NCI-H2171 (cell line): ENCODE results near the gene TARM1.
A peak's percentile ranks its signal among the peaks of the same experiment; 100 is the strongest.

ENCODE experiments used
- DNase-seq: peaks from one replicate; lab custom pipeline; 2025; lab: John Stamatoyannopoulos, UW

Gene TARM1

DNA sequence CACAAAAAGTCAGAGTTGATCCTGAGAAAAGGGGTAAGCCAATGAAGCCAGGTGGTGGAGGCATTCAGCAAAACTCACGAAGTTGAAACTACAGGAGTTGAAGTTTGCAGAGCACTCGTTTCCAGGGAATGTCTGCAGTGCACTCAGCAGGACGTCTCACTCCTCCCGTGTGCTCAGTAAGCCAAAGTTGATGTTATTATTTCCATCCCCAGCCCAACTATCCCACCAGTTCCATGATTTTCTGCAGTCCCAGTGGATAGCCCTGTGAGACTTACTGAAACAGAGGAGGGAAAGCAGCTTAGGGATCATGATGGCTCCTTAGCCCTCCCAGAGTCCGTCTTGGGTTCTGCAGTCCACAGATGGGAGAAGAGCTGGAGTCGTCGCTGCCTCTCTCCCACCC is at the start of gene TARM1:
Gene TARM1, minus strand, starts transcription at position 334 of the 400 bp plus-strand sequence. Its CDS starts 25 bp downstream, at position 309.
- DNase-seq = no peak

DNA sequence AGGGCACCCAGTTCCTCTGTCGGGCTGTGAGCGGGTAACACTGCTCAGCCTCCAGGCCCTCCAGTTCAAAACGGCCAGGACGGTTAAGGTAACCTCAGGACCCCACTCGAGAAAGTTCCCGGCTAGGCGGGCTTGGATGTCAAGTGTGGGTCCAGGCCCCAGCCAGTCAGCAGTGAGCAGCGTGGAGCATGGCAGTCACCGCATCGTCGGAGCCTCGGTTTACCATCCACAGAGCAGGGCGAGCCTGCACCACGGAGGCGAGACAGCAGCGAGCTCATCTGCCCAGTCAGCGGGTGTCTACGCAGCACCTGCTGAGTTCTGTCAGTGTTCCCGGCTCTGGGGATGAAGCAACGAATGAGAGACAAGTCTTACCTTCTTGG is 48.4 kb upstream of the TARM1 start:
- DNase-seq = no peak

DNA sequence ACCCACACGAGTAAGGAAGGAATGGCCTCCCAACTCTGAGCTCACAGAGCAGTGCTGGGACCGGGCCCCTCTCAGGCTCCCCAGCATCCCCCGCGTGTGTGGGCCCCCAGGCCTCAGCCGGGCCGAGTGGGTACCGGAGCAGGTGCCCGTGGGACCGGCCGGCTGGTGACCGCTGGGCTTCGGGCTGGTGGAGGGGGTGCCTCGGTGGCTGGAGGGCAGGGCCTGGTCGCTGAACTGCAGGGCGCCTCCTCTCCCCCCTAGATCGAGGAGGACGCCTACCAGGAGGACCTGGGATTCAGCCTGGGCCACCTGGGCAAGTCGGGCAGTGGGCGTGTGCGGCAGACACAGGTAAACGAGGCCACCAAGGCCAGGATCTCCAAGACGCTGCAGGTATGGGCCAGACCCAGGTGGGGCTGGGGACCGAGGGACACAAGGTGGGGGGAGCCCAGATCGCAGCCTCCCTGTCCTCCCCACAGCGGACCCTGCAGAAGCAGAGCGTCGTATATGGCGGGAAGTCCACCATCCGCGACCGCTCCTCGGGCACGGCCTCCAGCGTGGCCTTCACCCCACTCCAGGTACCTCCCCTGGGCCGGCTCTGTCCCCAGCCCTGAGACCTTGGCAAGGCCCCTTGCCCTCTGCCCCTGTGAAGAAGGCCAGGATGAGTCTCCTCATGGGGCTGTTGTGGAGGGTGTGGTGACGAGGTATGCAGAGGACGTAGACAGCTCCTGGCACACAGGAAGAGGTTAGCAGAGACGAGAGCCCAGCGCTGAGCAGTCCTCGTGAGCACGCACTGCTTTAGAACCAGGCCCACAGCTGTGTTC is 47.8 kb upstream of the TARM1 start:
- DNase-seq = no peak

DNA sequence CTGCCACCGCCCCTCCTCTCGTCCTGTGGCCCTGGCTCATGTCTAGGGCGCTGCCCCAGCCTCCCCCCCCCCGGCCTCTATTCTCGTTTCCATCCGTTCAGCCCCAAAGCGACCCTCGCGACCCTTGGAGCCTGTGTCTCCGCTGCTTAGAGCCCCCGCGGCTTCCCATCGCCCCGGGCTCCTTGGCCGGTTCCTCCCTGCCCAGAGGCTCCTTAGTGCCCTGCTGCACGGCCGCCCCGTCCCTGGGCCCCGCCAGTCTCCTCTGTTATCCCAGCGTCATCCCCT is 47.2 kb upstream of the TARM1 start:
- no peak for DNase-seq

DNA sequence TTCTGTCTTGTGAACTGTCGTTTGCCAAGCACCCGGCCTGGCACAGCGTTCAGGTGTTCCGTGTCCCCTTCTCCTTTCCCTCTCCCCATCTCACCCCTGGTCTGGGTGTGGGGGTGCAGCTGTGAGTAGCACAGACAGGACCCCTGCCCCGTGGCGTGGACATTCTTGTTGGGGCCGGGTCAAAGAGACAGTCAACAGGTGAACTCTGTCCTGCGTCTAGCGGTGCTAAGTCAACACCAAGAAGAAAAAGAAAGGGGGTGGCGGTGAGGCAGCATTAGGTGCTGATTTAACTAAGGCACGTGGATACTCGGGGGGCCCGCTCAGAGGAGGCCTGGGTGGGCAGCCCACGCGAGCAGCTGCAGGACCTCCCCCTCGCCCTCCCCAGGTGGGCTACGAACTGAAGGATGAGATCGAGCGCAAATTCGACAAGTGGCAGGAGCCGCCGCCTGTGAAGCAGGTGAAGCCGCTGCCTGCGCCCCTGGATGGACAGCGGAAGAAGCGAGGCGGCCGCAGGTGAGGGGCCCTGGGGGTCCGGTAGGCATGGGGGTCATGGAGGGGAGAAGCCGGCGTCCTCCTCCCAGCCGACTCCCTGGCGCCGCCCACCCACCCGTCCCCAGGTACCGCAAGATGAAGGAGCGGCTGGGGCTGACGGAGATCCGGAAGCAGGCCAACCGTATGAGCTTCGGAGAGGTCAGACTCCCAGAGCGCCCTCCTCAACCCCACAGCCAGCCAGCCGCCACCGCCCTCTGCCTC is 46.7 kb upstream of the TARM1 start:
- no peak for DNase-seq

DNA sequence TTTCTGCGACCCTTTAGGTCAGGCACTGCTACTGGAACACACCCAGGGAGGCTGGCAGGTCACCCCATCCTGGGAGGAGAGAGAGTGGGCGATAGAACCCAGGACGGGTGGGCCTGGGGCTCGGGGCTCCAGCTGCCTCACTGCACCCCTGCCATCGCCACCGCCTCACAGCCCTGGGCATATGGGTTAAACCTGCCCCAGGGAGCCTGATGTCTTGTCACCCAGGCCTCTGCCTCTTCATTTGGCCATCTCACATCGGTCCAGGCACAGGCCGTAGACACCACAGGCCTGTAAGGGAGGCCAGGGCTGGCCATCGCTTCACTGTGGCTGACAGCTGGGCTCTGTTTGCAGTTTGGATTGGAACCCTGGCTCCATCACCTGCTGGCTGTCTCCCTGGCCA is 44.5 kb upstream of the TARM1 start:
- DNase-seq = no peak

DNA sequence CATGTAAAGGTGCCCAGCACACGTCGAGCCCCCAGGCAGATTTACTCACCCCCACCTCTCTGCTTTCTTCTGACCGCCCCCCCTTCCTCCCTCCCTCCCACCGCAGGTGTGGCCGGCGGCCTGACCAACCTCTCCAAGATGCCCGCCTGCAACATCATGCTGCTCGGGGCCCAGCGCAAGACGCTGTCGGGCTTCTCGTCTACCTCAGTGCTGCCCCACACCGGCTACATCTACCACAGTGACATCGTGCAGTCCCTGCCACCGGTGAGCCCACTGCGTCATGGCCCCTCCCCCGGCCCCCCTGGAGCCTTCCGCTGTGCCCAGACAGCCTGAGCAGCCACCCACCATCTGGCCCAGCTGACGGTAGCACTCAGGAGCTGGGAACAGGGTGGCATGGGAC is 43.2 kb upstream of the TARM1 start:
- no peak for DNase-seq

DNA sequence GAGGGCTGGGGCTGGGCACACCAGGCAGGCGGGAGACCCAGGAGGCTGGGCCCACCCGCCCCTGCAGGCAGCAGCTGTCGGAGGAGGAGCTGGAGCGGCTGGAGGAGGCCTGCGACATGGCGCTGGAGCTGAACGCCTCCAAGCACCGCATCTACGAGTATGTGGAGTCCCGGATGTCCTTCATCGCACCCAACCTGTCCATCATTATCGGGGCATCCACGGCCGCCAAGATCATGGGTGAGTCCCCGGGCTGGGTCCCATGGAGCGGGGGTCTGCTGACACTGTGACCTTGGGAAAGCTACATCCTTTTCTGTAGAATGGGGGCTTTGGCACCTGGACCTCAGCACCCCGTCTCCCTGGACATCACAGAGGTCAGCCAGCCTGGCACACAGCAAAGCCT is 42.5 kb upstream of the TARM1 start:
- no peak for DNase-seq

DNA sequence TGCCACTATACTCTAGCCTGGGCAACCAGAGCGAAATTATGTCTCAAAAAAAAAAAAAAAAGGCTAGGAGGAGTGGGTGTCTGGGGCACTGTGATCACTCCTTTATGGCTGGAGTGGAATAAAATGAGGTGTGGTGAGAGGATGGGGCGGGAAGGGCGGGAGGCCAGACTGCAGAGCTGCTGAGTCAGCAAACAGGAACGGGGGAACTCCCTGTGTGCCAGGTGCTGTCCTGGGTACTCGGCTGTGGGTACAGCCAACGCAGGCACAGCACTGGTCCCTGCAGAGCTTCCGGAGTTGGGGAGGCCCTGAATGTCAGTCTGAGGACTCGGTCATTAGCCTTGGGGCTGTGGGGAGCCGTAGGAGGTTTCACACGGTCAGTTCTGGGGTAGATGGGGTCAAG is 40.1 kb upstream of the TARM1 start:
- no peak for DNase-seq

DNA sequence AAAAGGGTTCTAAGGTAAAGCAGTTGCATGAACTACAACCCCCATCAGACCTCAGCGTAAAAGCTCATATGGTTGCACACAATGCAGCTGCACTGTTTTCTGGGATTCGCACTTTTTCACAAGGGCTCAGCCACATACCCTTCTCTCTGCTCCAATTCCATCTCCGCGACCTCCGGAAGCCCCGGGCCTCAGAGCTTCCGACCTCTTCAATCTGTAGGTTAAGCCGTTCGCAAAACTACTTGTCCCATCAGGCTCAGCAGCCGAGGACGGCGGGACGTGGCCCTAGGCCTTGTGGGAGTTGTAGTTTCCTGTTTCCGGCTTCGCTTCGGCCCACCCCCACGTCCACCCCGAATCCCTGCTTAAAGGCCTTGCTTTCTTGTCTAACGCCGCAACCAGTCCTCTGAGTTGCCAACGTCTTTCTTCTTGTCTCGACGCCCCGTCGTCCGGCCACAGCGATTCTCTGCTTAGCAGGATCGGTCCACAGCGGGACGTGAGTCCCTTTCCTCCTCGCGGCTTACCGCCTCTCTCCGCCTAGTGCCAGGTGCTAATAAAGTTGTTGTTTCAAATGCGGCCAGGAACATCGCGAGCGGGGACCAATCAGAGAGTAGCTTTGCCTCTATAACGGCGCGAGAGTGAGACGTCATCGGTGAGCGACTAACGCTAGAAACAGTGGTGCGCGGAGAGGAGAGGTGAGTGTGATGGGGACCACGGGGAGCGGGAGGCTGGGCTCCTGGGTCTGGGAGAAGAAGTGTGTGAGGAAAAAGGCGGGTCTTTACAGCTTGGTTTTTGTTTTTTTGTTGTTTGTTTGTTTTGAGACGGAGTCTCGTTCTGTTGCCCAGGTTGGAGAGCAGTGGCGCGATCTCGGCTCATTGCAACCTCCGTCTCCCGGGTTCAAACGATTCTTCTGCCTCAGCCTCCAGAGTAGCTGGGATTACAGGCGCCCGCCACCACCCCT is 34.2 kb upstream of the TARM1 start, which contains the start of the genes PRPF31 and TFPT:
Gene PRPF31, plus strand, starts transcription at position 646 of the 955 bp plus-strand sequence. CDS start 2,525 bp downstream, outside the sequence.
Gene TFPT, minus strand, starts transcription at position 549 of the 955 bp plus-strand sequence. Its CDS starts 388 bp downstream, at position 161.
- DNase-seq = peak; percentile 95

DNA sequence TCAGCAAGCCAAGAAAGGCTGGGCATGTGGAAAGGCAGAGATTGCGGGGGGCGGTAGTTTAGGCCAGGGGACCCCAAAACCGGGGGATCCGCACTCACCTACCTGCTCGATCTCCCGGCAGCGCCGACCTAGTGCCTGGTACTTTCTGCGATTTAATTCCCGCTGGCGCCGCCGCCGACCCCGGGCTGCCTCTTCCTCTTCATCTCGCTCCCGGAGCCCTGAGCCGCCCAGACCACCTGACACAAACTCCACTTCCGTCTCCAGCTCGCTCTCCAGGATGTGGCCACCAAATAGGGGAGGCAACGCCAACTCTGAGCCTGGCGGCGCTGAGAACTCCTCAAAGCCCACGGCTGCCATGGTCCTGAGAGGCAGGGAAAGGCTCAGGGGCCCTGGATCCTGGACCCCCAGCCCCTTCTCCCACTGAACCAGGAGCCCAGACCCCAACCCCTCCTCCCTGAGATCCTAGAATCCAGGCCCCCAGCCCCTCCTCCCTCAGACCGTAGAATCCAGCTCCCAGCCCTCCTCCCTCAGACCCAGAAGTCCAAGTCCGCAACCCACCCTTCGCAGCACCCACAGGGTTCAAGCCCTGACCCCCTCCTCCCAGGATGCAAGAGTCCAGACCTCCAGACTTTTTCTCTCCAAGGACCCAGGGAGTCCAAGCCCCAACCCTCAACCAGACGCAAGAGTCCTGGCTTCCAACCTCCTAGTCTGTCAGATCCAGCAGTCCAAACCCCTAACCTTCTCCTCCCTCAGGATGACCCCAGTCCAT is 33.4 kb upstream of the TARM1 start:
- DNase-seq = no peak

DNA sequence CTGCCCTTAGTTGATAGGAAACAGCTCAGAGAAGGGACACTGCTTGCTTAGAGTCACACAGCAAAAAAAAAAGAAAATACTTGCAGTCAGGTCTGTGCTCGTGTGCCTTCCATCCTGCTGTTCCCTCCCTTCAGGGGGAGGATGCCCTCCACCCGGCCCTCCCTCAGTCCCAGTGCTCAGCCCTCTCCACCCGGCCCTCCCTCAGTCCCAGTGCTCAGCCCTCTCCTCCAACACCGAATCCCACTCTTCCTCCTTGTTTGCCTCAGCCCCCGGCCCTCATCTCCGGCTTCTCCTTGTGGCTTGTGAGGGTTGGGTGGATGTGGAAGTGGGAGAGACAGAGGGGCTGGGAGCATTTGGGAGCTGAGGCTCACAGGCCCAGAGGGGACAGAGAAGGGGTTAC is 28.5 kb upstream of the TARM1 start:
- DNase-seq = no peak

DNA sequence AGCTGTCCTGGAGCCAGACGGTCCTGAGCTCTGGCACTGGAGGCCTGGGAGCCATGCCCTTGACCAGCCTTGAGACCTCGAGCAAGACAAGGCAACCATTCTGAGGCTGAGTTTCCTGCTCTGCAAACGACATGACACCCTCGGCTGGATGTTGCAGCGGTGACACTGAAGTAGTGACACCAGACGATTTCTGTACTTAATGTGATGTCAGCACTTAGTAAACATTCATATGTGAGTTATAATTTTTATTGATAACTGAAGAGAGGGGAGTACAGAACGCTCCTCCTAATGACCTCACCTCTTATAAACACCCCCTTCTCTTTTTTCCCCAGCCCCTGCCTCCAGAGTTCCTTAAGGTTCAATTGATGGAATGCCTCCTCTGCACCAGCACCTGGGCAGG is 27.3 kb upstream of the TARM1 start:
- no peak for DNase-seq

DNA sequence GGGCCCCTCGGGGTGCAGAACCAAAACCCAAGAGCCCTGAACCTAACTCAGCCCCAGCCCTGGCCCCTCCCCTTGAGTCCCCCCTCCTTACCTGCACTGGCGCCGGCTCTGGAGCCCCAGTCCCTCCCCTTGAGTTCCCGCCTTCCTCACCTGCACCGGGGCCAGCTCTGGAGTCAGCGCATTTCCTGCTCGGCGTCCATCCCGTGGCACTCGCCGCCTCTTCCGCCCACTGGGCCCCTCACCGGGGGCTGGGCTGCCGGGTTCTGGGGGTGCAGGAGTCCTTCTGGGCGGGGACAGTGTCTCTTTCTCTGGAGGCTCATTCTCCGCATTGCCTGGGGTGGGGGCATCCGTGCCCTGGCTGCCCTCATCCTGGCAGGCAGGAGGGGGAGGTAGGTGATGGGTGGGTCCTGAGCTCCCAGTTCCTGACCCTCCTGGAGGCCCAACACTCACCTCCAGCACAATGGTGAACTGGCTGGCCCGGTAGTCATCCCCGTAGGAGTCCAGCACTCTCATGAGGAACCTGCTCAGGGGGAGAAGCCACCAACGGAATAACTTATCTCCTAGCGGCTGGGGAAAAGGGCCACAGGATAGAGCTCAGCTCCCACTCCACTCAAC is 26.8 kb upstream of the TARM1 start:
- no peak for DNase-seq

DNA sequence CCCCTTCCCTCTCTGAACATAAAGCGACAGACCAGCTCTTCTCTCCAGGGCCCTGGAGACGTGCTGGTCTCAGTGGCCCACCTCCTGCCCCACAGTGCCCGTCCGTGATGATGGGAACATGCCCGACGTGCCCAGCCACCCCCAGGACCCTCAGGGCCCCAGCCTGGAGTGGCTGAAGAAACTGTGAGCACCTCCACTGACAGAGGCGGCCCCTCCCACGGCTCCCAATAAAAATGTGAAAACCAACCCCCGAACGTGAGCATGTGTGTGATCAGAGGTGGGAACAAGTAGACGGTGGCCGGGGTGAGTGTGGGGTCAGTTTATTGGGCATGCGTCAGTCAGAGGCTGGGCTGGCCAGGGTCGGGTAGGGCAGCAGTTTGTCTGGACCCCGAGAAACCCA is 25.6 kb upstream of the TARM1 start:
- no peak for DNase-seq

DNA sequence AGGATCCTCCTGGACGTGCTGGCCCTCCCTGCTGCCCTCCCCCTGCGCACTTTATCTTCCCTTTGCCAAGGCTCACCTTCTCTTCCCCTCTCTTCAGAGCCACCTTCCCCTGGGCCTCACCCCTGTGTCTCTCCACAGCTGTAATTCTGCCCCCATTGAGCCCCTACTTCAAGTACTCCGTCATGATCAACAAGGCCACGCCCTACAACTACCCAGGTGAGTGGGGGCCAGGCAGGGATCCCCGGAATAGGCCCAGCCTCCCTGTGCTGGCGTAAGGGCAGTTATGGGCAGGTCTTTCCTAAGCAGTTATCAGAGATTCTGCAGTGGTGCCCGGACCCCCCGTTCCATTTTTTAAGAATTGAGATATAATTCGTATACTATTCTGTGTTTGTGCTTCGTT is 24.6 kb upstream of the TARM1 start:
- DNase-seq = no peak

DNA sequence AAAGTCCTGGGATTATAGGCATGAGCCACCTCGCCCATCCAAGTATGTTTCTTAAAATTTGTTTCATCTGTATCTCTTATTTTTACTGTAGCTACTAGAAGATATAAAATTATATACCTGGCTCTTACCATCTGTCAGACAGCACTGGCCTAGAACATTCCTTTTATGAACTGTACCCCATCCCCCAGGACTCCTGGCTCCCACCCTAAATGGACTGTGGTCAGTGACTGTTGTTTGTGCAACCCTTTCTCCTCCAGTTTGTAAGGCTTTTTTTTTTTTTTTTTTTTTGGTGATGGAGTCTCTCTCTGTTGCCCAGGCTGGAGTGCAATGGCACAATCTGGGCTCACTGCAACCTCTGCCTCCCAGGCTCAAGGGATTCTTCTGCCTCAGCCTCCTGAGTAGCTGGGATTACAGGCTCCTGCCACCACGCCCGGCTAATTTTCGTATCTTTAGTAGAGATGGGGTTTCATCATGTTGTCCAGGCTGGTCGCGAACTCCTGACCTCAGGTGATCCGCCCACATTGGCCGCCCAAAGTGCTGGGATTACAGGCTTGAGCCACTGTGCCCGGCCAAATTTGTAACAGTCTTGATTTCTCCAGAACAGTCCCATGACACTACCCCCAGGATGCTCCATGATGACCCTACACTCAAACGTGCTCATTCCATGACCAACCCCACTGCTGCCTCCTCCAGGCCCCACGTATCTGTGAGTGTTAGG is 24.0 kb upstream of the TARM1 start:
- DNase-seq = no peak

DNA sequence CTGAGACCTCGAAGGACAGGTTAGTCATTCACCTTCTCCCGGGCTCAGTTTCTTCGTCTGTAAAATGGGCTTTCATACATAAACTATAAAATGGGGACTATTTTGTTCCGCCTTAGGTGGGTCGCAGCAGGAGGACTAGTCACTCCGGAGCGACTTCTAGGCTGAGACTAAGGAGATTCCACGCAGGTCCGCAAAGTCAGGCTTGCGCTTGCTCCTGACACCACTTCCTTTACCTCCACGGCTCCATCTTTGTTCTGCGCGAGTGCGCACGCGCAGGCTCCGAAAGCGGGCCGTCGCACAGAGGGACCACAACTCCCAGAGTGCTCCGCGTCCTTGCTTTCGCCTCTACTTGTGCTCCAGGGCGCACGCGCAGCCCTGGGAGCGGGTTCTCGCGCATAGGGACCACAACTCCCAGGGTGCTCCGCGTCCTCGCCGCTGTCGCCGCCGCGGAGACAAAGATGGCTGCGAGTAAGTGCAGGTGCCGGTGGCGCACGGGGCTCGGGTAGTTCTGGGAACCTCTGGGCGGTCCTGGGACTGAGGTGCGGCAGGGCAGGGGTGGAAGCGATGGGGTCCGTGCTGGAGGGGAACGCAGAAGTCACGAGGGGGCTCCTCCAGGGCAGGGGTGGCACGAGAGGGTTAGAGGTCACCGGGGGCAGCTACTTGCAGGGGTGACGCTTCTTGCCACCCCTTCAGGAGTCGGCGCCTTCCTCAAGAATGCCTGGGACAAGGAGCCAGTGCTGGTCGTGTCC is 21.4 kb upstream of the TARM1 start, which contains the start of gene NDUFA3:
Gene NDUFA3, plus strand, starts transcription at position 435 of the 749 bp plus-strand sequence. Its CDS starts 24 bp downstream, at position 459.
- peak; percentile 96 for DNase-seq

DNA sequence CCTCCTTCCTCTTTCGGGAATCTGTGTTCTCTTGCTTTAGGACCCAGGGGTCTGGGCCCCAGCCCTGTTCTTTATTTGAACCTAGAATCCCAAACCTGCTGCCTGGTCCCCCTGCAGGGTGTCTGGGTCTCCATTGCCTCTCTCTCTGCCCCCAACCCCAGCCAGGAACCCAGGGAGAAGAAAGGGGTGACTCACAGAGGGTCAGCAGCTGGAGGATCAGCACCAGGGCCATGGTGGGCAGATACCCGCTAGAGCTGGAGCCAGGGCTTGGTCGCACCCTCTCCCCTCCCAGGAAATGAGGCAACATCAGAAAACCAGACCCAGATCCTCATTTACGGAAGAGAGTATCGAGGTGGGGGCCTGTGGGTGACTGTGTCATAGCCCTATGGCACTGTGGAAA is 19.4 kb upstream of the TARM1 start, which contains the start of gene OSCAR:
Gene OSCAR, minus strand, starts transcription at position 243 of the 400 bp plus-strand sequence. Its CDS starts 11 bp downstream, at position 232.
- DNase-seq = no peak
